GM12865 (cell line): ENCODE data around the gene EHMT1.
"Not testable (repeated sequence)": the region's sequence is repeated elsewhere in the genome, so short reads cannot be mapped to it uniquely, and the experiment has no call there.

ENCODE experiments used
- DNase-seq: peaks from one replicate; pipeline ENCODE4 v3.0.0; 2010; ENCODE audit warnings: low read depth
- H3K4me3 ChIP-seq: 2 replicates; pipeline ENCODE4 v1.5.1; 2011; ENCODE audit warnings: mild to moderate bottlenecking, low read depth, low read length, control low read depth
- TF ChIP-seq, protein P1 (sequence below): IDR thresholded peaks from 2 replicates; pipeline ENCODE4 v1.5.1; 2011; ENCODE audit warnings: low read length, control low read depth, low read depth, inconsistent platforms; ENCODE audit not compliant: insufficient read depth; ENCODE audit errors: missing control alignments

The EHMT1 gene

DNA sequence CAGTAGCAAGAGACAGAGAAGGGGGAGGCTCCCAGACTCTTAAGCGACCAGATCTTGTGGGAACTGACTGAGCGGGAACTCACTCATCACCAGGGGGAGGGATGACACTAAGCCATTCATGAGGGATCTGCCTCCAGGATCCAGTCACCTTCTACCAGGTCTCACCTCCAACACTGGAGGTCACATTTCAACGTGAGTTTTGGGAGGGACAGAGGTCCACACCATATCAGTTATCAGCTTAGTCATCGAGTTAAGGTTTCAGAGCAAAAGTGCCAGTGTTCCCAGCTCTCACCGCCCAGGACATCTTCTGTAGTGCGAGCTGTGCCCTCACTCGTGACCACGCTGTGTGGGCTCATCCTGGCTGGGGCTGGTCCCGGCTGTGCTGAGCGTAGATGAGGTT, 160.1 kb downstream of the EHMT1 start:
- no peak overlapping the region for H3K4me3 ChIP-seq
- no peak for DNase-seq
- TF ChIP-seq, protein P1, sequence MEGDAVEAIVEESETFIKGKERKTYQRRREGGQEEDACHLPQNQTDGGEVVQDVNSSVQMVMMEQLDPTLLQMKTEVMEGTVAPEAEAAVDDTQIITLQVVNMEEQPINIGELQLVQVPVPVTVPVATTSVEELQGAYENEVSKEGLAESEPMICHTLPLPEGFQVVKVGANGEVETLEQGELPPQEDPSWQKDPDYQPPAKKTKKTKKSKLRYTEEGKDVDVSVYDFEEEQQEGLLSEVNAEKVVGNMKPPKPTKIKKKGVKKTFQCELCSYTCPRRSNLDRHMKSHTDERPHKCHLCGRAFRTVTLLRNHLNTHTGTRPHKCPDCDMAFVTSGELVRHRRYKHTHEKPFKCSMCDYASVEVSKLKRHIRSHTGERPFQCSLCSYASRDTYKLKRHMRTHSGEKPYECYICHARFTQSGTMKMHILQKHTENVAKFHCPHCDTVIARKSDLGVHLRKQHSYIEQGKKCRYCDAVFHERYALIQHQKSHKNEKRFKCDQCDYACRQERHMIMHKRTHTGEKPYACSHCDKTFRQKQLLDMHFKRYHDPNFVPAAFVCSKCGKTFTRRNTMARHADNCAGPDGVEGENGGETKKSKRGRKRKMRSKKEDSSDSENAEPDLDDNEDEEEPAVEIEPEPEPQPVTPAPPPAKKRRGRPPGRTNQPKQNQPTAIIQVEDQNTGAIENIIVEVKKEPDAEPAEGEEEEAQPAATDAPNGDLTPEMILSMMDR, result no peak

DNA sequence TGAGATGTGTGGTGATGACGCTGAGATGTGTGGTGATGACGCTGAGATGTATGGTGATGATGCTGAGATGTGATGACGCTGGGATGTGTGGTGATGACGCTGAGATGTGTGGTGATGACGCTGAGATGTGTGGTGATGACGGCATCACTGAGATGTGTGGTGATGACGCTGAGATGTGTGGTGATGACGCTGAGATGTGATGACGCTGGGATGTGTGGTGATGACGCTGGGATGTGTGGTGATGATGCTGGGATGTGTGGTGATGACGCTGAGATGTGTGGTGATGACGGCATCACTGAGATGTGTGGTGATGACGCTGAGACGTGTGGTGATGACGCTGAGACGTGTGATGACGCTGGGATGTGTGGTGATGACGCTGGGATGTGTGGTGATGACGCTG, 161.2 kb downstream of the EHMT1 start:
- DNase-seq, H3K4me3 ChIP-seq: not testable (repeated sequence)

DNA sequence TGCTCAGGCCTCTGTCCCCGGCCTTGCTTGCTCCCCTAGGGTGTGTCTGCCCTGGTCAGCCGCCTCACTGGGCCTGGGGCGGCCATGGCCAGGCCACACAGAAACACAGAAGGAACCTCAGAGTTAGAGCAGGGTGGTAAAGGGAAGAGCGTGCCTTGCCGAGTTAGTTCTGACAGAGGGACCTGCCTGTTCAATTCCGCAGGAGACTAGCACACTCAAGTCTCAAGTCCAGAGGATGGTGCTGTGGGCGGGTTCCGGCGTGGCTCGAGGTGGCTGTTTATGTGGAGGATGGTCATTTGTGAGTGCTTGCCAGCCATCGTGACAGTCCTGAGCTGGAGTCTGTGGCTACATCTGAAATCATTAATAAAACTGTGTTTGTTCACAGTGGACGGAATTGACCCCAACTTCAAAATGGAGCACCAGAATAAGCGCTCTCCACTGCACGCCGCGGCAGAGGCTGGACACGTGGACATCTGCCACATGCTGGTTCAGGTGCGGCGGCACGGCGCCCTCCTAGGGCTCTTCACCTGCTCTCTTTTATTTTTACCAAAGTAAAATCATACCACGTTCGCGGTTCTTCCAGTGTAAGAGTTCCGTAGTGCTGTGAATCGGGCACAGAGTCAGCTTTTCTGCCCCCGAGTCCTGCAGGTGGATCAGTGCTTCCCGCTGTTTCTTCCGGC, 163.2 kb downstream of the EHMT1 start:
- TF ChIP-seq, protein P1, result no peak
- no peak for DNase-seq
- H3K4me3 ChIP-seq, result no peak overlapping the region

DNA sequence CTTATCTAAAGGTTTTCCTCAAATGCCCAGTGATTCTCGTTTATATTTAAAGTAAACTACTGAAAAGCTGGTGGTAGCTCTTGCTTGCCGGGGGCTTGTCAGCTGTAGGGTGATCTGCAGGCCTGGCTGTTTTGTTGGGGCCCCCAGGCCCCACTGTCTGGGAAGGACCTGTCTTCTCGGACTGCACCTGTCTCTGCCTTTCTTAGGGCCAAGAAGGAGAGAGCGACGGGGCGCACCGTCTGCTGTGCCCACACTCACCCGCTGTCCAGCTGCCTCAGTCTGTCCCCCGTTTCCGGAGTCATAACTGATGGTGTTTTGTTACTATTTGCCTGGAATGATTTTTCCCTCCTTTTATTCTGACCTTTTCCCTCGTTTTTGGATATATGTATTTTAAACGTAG, 164.7 kb downstream of the EHMT1 start:
- TF ChIP-seq, protein P1, result no peak
- no peak for DNase-seq

DNA sequence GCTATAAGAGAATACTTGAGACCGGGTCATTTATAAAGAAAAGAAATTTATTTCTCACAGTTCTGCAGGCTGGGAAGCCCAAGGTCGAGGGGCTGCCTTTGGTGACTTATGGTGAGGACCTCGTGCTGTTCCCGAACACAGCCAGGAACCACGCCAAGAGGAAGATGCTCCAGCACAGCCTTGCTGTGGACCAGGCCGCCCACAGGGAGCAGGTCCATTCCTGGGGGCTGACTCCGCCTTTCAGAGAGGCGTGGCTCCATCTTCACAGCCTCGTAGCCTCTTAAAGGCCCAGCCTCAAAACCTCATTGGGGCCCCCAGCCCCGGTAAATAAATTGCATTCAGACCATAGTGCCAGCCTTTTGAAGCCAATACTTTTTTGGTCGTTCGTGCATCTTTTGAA, 165.2 kb downstream of the EHMT1 start:
- TF ChIP-seq, protein P1, result no peak
- DNase-seq, result no peak
- no peak overlapping the region for H3K4me3 ChIP-seq

More for the DNA sequence above, 164.7 kb downstream of the EHMT1 start:
- no peak overlapping the region for H3K4me3 ChIP-seq

DNA sequence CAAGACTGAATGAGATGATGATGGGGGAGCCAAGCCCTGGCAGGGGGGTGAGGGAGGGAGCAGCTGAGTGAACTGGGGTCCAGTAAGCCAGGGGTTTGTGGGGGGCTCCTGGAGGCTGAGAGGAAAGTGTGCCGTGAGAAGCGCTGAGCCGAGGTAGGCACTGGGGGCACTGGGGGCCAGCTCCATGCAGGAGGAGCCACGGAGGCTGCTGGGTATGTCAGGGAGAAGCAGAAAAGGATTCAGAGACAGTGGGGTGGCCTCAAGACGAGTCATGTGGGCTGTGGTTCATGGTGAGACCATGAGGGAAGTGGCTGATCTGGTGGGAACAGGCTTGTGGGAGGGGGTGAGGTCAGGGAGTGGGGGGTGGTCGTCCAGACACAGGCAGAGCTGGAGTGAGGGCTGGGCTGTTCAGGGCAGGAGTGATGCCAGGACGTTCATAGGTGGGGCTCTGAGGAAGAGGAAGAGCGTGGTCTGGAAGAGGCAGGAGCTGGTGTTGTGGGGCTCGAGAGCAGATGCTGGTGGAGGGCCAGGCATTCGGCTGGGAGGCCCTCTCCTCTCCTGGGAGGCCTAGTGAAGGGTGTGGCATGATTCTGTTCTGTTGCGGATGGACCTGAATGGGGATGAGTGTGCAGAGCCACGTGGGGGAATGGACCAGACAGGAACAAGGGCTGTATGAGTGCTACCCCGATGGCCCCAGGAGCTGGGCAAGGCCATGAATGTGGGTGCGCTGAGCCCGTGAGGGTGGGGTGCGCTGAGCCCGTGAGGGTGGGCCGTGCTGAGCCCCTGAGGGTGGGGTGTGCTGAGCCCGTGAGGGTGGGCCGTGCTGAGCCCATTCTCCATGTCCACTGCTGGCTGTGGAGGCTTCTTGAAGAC, 166.1 kb downstream of the EHMT1 start:
- H3K4me3 ChIP-seq, result no peak overlapping the region
- DNase-seq, result no peak
- TF ChIP-seq, protein P1, result no peak

DNA sequence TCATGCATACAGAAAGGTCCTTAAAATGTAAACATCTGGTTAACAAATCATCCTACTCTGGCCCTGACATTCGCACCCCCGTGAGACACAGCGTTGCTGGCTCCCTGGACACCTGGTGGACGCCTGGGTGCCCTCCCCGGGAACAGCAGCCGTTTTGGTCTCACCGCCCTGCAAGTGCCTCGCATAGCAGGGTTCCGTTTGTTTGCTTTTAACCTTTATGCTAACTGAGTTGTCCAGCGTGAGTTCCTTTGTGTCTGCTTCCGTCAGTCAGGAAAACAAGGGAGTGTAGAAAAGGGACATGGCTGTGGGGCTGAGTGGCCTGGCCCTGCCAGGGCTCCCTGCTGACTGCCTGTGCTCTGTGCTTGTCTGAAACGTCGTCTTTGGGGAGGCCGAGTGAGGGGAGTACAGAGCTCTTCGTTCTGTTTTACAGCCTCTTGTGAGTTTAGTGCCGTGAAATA, 166.9 kb downstream of the EHMT1 start:
- H3K4me3 ChIP-seq, result no peak overlapping the region
- TF ChIP-seq, protein P1, result no peak
- DNase-seq, result no peak
